ENCODE measurements around the gene TPBGL. TPM values are rescaled to one million over a fixed set of nuclear protein-coding genes. Genes with fewer than 3 reads are reported as not detected.
A peak's percentile ranks its signal among the peaks of the same experiment; 100 is the strongest.

The TPBGL gene
- total RNA-seq, 4 donors from 2014 or later, result 0.26 to 0.40 (median 0.33) TPM; not detected in 1

DNA sequence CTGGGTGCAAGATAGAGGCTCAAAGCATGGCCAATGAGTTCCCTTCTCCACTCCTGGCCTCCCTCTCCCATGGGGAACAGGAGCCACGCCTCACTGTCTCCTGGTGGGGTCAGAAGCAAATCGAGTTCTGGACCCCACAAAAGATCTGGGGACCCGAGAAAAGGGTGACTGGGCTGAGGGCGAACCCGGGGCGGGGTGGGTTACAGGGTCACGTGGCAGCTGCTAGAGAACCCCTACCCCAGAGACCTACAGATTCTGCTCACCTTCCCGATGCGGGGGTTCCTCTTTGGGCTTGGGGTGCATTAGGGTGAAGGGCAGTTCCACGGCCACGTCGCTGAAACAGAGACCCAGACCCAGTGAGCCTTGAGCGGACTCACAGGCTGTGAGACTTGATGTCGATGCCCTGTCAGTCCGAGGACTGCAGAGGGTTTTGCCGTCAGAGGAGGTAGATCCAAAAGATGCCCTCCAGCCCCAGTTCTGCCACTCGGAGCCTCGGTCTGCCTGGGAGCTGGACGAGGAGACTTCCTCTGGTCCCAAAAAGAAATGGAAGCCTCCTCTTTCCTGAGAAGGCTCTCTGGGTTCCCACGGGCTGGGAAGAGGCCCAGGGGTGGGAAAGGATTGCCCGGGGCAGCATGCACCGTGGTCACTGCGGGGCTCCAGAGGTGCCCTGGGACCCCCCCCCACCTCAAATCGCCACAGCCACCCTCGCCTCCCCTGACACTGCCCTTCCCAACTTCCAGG lies 28.2 kb downstream of the TPBGL start:
- H3K27me3 ChIP-seq, result no peaks in the 10 kb centered on the region
- peaks cover 47 to 86% (median 74%) of the 10 kb centered on the region in 4 donors for H3K36me3 ChIP-seq
- no peak overlapping the region for H3K4me3 ChIP-seq
- WGBS, result 93% methylated on average over 22 of the region's 25 CpGs
- no peak for TF ChIP-seq POLR2AphosphoS5 (IDR thresholded peaks at IDR 0.05)
- TF ChIP-seq EP300 (IDR thresholded peaks at IDR 0.05), result no peak
- TF ChIP-seq POLR2A (IDR thresholded peaks at IDR 0.05; ENCODE audit: low read depth), result no peak
- TF ChIP-seq, protein P1, sequence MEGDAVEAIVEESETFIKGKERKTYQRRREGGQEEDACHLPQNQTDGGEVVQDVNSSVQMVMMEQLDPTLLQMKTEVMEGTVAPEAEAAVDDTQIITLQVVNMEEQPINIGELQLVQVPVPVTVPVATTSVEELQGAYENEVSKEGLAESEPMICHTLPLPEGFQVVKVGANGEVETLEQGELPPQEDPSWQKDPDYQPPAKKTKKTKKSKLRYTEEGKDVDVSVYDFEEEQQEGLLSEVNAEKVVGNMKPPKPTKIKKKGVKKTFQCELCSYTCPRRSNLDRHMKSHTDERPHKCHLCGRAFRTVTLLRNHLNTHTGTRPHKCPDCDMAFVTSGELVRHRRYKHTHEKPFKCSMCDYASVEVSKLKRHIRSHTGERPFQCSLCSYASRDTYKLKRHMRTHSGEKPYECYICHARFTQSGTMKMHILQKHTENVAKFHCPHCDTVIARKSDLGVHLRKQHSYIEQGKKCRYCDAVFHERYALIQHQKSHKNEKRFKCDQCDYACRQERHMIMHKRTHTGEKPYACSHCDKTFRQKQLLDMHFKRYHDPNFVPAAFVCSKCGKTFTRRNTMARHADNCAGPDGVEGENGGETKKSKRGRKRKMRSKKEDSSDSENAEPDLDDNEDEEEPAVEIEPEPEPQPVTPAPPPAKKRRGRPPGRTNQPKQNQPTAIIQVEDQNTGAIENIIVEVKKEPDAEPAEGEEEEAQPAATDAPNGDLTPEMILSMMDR (IDR thresholded peaks at IDR 0.05), result no peak
- no peak overlapping the region for H3K27ac ChIP-seq (replicated peaks in 1 of 4)
- no peak for DNase-seq (ENCODE audit: extremely low spot score)
- peaks cover 0 to 6% (median 3%) of the 10 kb centered on the region in 4 donors for H3K4me1 ChIP-seq
- H3K9me3 ChIP-seq, result no peaks in the 10 kb centered on the region
- intact Hi-C loops (cut with DNase I), result no loop called here

DNA sequence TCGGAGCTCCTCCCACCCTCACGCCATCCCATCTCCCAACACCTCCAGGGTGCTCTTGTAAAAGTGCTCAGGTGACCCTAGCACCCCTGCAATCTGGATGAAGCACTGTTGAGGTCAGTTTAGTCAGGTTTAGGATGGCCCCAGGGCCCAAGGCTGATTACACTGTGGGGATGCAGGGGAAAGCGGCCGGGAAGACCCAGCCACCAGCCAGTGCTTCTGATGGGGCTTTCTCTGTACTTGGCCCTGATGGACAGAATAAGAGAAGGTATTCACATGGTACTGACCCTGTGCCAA lies 28.7 kb downstream of the TPBGL start:
- H3K36me3 ChIP-seq, result peaks cover 50 to 91% (median 79%) of the 10 kb centered on the region in 4 donors
- no peaks in the 10 kb centered on the region for H3K27me3 ChIP-seq
- DNase-seq (ENCODE audit: extremely low spot score), result no peak
- no peak overlapping the region for H3K4me3 ChIP-seq
- H3K9me3 ChIP-seq, result no peaks in the 10 kb centered on the region
- H3K27ac ChIP-seq (replicated peaks in 1 of 4), result no peak overlapping the region
- WGBS, result 98% methylated on average over 4 of the region's 4 CpGs
- TF ChIP-seq, protein P1 (IDR thresholded peaks at IDR 0.05), result no peak
- no peak for TF ChIP-seq POLR2AphosphoS5 (IDR thresholded peaks at IDR 0.05)
- no peak for TF ChIP-seq POLR2A (IDR thresholded peaks at IDR 0.05; ENCODE audit: low read depth)
- no peak for TF ChIP-seq EP300 (IDR thresholded peaks at IDR 0.05)
- intact Hi-C loops (cut with DNase I), result no loop called here
- peaks cover 0 to 6% (median 3%) of the 10 kb centered on the region in 4 donors for H3K4me1 ChIP-seq

- DNase-seq (ENCODE audit: extremely low spot score), result no peak
- Histone ChIP-seq H3K27me3 (no peaks in the 10 kb centered on the region), H3K4me1 (peaks cover 0 to 6% (median 3%) of the 10 kb centered on the region in 4 donors), H3K9me3 (no peaks in the 10 kb centered on the region), H3K36me3 (peaks cover 50 to 96% (median 80%) of the 10 kb centered on the region in 4 donors), H3K27ac (replicated peaks in 1 of 4) (no peak overlapping the region), H3K4me3 (no peak overlapping the region)
- intact Hi-C loops (cut with DNase I), result loop anchor here (10.0 kb wide), 1 partner anchor 265 kb away; no protein-coding TSS in a partner anchor
- TF ChIP-seq, protein P1 (IDR thresholded peaks at IDR 0.05), result no peak
- TF ChIP-seq EP300 (IDR thresholded peaks at IDR 0.05) (no peak), POLR2A (IDR thresholded peaks at IDR 0.05; ENCODE audit: low read depth) (no peak), POLR2AphosphoS5 (IDR thresholded peaks at IDR 0.05) (no peak)
- WGBS, result 88% methylated on average over 8 of the region's 9 CpGs
These were observed 29.3 kb downstream of the TPBGL start for GRCh38 chr11:75269896-75270295.

GRCh38 chr11:75270896-75271418 lies 30.4 kb downstream of the TPBGL start:
- no peak overlapping the region for H3K4me3 ChIP-seq
- H3K27me3 ChIP-seq, result no peaks in the 10 kb centered on the region
- peaks cover 0 to 6% (median under 1%) of the 10 kb centered on the region in 4 donors for H3K4me1 ChIP-seq
- WGBS, result 71% methylated on average over 3 of the region's 3 CpGs
- TF ChIP-seq, protein P1 (IDR thresholded peaks at IDR 0.05), result peak in 1 of 3 experiments; percentile 8
- TF ChIP-seq POLR2A (IDR thresholded peaks at IDR 0.05; ENCODE audit: low read depth) (no peak), EP300 (IDR thresholded peaks at IDR 0.05) (no peak), POLR2AphosphoS5 (IDR thresholded peaks at IDR 0.05) (no peak)
- H3K27ac ChIP-seq (replicated peaks in 1 of 4), result no peak overlapping the region
- DNase-seq (ENCODE audit: extremely low spot score), result no peak
- intact Hi-C loops (cut with DNase I), result loop anchor here (10.0 kb wide), 1 partner anchor 264 kb away; no protein-coding TSS in a partner anchor
- H3K9me3 ChIP-seq, result no peaks in the 10 kb centered on the region
- H3K36me3 ChIP-seq, result peaks cover 55 to 97% (median 79%) of the 10 kb centered on the region in 4 donors
